Memory B cell (primary cell): ENCODE results near the gene RDM1.
"Not testable (repeated sequence)": the region's sequence is repeated elsewhere in the genome, so short reads cannot be mapped to it uniquely, and the experiment has no call there.

Experiments used
- ATAC-seq: fragments of 150-1000 bp; cut with Tn5 transposase; 2 replicates; pipeline ENCODE4 v1.10.0; 2021; ENCODE audit warnings: low read depth, mild to moderate bottlenecking, moderate library complexity
- DNase-seq, 2 donors: peaks; one replicate each; pipeline ENCODE4 v3.0.0; 2022; ENCODE audit warnings: low spot score in 2 of 2
- H3K27ac Mint-ChIP-seq: one replicate; pipeline ENCODE4 v1.8.0; 2022; ENCODE audit warnings: mild to moderate bottlenecking, moderate library complexity, mixed read lengths
- H3K27me3 Mint-ChIP-seq: one replicate; pipeline ENCODE4 v1.8.0; 2022; ENCODE audit warnings: mixed read lengths
- H3K36me3 Mint-ChIP-seq: one replicate; pipeline ENCODE4 v1.8.0; 2022; ENCODE audit warnings: mild to moderate bottlenecking, mixed read lengths
- H3K4me1 Mint-ChIP-seq: one replicate; pipeline ENCODE4 v1.8.0; 2022; ENCODE audit warnings: mixed read lengths
- H3K4me3 Mint-ChIP-seq: one replicate; pipeline ENCODE4 v1.8.0; 2022; ENCODE audit warnings: mild to moderate bottlenecking, moderate library complexity, mixed read lengths
- H3K9me3 Mint-ChIP-seq: one replicate; pipeline ENCODE4 v1.8.0; 2022; ENCODE audit warnings: mixed read lengths

The RDM1 gene

GRCh38 chr17:35948092-35948491 lies 17.5 kb upstream of the RDM1 start:
- DNase-seq (no peak), ATAC-seq (no peak)
- no peak overlapping the region for H3K27ac Mint-ChIP-seq
- no peaks in the 10 kb centered on the region for H3K9me3 Mint-ChIP-seq
- no peaks in the 10 kb centered on the region for H3K4me1 Mint-ChIP-seq
- no peak overlapping the region for H3K4me3 Mint-ChIP-seq
- peaks cover 2% of the 10 kb centered on the region for H3K27me3 Mint-ChIP-seq
- no peaks in the 10 kb centered on the region for H3K36me3 Mint-ChIP-seq

- H3K27ac Mint-ChIP-seq: no peak overlapping the region
- peak; percentile 42 to 44 for DNase-seq
These were observed 16.6 kb upstream of the RDM1 start for GRCh38 chr17:35947156-35947585.

GRCh38 chr17:35944151-35944550 lies 13.6 kb upstream of the RDM1 start:
- no peaks in the 10 kb centered on the region for H3K4me1 Mint-ChIP-seq
- ATAC-seq (no peak), DNase-seq (no peak)
- no peaks in the 10 kb centered on the region for H3K9me3 Mint-ChIP-seq
- no peaks in the 10 kb centered on the region for H3K36me3 Mint-ChIP-seq
- no peaks in the 10 kb centered on the region for H3K27me3 Mint-ChIP-seq
- H3K4me3 Mint-ChIP-seq: no peak overlapping the region
- H3K27ac Mint-ChIP-seq: no peak overlapping the region

More at GRCh38 chr17:35947156-35947585, 16.6 kb upstream of the RDM1 start:
- H3K9me3 Mint-ChIP-seq: no peaks in the 10 kb centered on the region
- no peaks in the 10 kb centered on the region for H3K4me1 Mint-ChIP-seq
- H3K4me3 Mint-ChIP-seq: no peak overlapping the region
- H3K27me3 Mint-ChIP-seq: no peaks in the 10 kb centered on the region
- H3K36me3 Mint-ChIP-seq: no peaks in the 10 kb centered on the region
- peak; percentile 88 for ATAC-seq

- DNase-seq (no peak), ATAC-seq (no peak)
- no peaks in the 10 kb centered on the region for H3K9me3 Mint-ChIP-seq
- H3K27me3 Mint-ChIP-seq: no peaks in the 10 kb centered on the region
- H3K4me3 Mint-ChIP-seq: no peak within 1 kb of the TSS
- H3K27ac Mint-ChIP-seq: no peak within 1 kb of the TSS
- H3K36me3 Mint-ChIP-seq: no peaks in the 10 kb centered on the region
- H3K4me1 Mint-ChIP-seq: no peaks in the 10 kb centered on the region
These were observed 13.0 kb upstream of the RDM1 start, which contains the start of gene LYZL6 for GRCh38 chr17:35943537-35943936. Gene LYZL6, minus strand, starts transcription at chr17:35943713. Its CDS starts 4,357 bp downstream, at chr17:35939356.

- H3K27me3 Mint-ChIP-seq: peaks cover under 1% of the 10 kb centered on the region
- no peaks in the 10 kb centered on the region for H3K36me3 Mint-ChIP-seq
- ATAC-seq: no peak
- no peak overlapping the region for H3K4me3 Mint-ChIP-seq
- H3K4me1 Mint-ChIP-seq: no peaks in the 10 kb centered on the region
- DNase-seq: no peak
- H3K9me3 Mint-ChIP-seq: no peaks in the 10 kb centered on the region
- no peak overlapping the region for H3K27ac Mint-ChIP-seq
These were observed 12.1 kb upstream of the RDM1 start for GRCh38 chr17:35942588-35943186.

- not testable (repeated sequence) for H3K4me3 Mint-ChIP-seq, DNase-seq, ATAC-seq, H3K4me1 Mint-ChIP-seq, H3K27ac Mint-ChIP-seq, H3K9me3 Mint-ChIP-seq, H3K27me3 Mint-ChIP-seq, H3K36me3 Mint-ChIP-seq
These were observed 7.9 kb upstream of the RDM1 start for GRCh38 chr17:35938492-35938891.

- Mint-ChIP-seq H3K4me3 (no peak overlapping the region), H3K36me3 (no peaks in the 10 kb centered on the region), H3K27me3 (peaks cover 3% of the 10 kb centered on the region), H3K4me1 (no peaks in the 10 kb centered on the region), H3K27ac (no peak overlapping the region), H3K9me3 (no peaks in the 10 kb centered on the region)
- DNase-seq: no peak
- ATAC-seq: no peak
These were observed 5.5 kb upstream of the RDM1 start for GRCh38 chr17:35936063-35936462.

- peaks cover 4% of the 10 kb centered on the region for H3K4me1 Mint-ChIP-seq
- DNase-seq (no peak), ATAC-seq (no peak)
- H3K4me3 Mint-ChIP-seq: no peak overlapping the region
- H3K27ac Mint-ChIP-seq: no peak overlapping the region
- no peaks in the 10 kb centered on the region for H3K36me3 Mint-ChIP-seq
- H3K9me3 Mint-ChIP-seq: no peaks in the 10 kb centered on the region
- H3K27me3 Mint-ChIP-seq: peaks cover 3% of the 10 kb centered on the region
These were observed 4.2 kb upstream of the RDM1 start for GRCh38 chr17:35934760-35935159.

- no peak overlapping the region for H3K27ac Mint-ChIP-seq
- ATAC-seq (no peak), DNase-seq (no peak)
- no peaks in the 10 kb centered on the region for H3K9me3 Mint-ChIP-seq
- no peaks in the 10 kb centered on the region for H3K36me3 Mint-ChIP-seq
- H3K4me1 Mint-ChIP-seq: peaks cover 4% of the 10 kb centered on the region
- H3K27me3 Mint-ChIP-seq: peaks cover 5% of the 10 kb centered on the region
- H3K4me3 Mint-ChIP-seq: no peak overlapping the region
These were observed 2.0 kb upstream of the RDM1 start for GRCh38 chr17:35932586-35932985.

- Mint-ChIP-seq H3K36me3 (no peaks in the 10 kb centered on the region), H3K27me3 (peaks cover 5% of the 10 kb centered on the region), H3K27ac (no peak overlapping the region), H3K4me1 (peaks cover 4% of the 10 kb centered on the region), H3K9me3 (no peaks in the 10 kb centered on the region), H3K4me3 (no peak overlapping the region)
- no peak for DNase-seq
- ATAC-seq: no peak
These were observed 1.3 kb upstream of the RDM1 start for GRCh38 chr17:35931794-35932425.

GRCh38 chr17:35927714-35928113 lies 2.9 kb downstream of the RDM1 start:
- no peaks in the 10 kb centered on the region for H3K36me3 Mint-ChIP-seq

GRCh38 chr17:35923609-35924114 lies 6.9 kb downstream of the RDM1 start:
- H3K27me3 Mint-ChIP-seq: peaks cover 4% of the 10 kb centered on the region
- H3K27ac Mint-ChIP-seq: no peak overlapping the region
- no peak overlapping the region for H3K4me3 Mint-ChIP-seq
- H3K36me3 Mint-ChIP-seq: no peaks in the 10 kb centered on the region
- DNase-seq (no peak), ATAC-seq (peak; percentile 15)
- no peaks in the 10 kb centered on the region for H3K9me3 Mint-ChIP-seq
- H3K4me1 Mint-ChIP-seq: peaks cover 4% of the 10 kb centered on the region

More at GRCh38 chr17:35927714-35928113, 2.9 kb downstream of the RDM1 start:
- Mint-ChIP-seq H3K4me1 (peaks cover 8% of the 10 kb centered on the region), H3K9me3 (no peaks in the 10 kb centered on the region), H3K27me3 (peaks cover 4% of the 10 kb centered on the region), H3K4me3 (no peak overlapping the region), H3K27ac (no peak overlapping the region)
- ATAC-seq: no peak
- DNase-seq: no peak

GRCh38 chr17:35920229-35920628 lies 10.3 kb downstream of the RDM1 start:
- Mint-ChIP-seq H3K27me3 (no peaks in the 10 kb centered on the region), H3K9me3 (no peaks in the 10 kb centered on the region), H3K36me3 (no peaks in the 10 kb centered on the region), H3K4me1 (peaks cover 4% of the 10 kb centered on the region), H3K27ac (no peak overlapping the region), H3K4me3 (no peak overlapping the region)
- DNase-seq (no peak), ATAC-seq (no peak)

- no peak for ATAC-seq
- H3K4me3 Mint-ChIP-seq: no peak overlapping the region
- no peak overlapping the region for H3K27ac Mint-ChIP-seq
- no peak for DNase-seq
- no peaks in the 10 kb centered on the region for H3K4me1 Mint-ChIP-seq
- H3K9me3 Mint-ChIP-seq: no peaks in the 10 kb centered on the region
- H3K27me3 Mint-ChIP-seq: no peaks in the 10 kb centered on the region
- H3K36me3 Mint-ChIP-seq: no peaks in the 10 kb centered on the region
These were observed 11.9 kb downstream of the RDM1 start for GRCh38 chr17:35918665-35919064.
